SK-N-SH (cell line): ENCODE measurements around the gene DNAJB12.

ENCODE experiments used
- CHD2 ChIP-seq: fragments of 150-350 bp; IDR thresholded peaks from 2 replicates; pipeline ENCODE4 v1.6.1; 2018; ENCODE audit warnings: low read length; ENCODE audit not compliant: partially characterized antibody
- ELF1 ChIP-seq: IDR thresholded peaks from 2 replicates; pipeline ENCODE4 v1.4.0; 2012
- FOXJ3 ChIP-seq: sonication (generic); formaldehyde crosslinking; IDR thresholded peaks from 2 replicates; pipeline ENCODE4 v1.5.1; 2020; ENCODE audit warnings: mild to moderate bottlenecking, missing genetic modification reagents
- MXI1 ChIP-seq: IDR thresholded peaks from 2 replicates; pipeline ENCODE4 v1.6.1; 2012; ENCODE audit warnings: mild to moderate bottlenecking, low read depth, low read length, improper control_type of control experiment
- NFIC ChIP-seq: IDR thresholded peaks from 2 replicates; pipeline ENCODE4 v1.4.0; 2012; ENCODE audit warnings: borderline replicate concordance
- RAD21 ChIP-seq: IDR thresholded peaks from 2 replicates; pipeline ENCODE4 v1.6.1; 2012; ENCODE audit warnings: mild to moderate bottlenecking, low read length
- RCOR1 ChIP-seq: fragments of 150-350 bp; IDR thresholded peaks from 2 replicates; pipeline ENCODE4 v1.6.1; 2017; ENCODE audit warnings: antibody characterized with exemption, low read length
- RFX5 ChIP-seq: IDR thresholded peaks from 2 replicates; pipeline ENCODE4 v1.6.1; 2012; ENCODE audit warnings: mild to moderate bottlenecking, improper control_type of control experiment, low read length
- SIN3A ChIP-seq: IDR thresholded peaks from 2 replicates; pipeline ENCODE4 v1.6.1; 2012; ENCODE audit warnings: low read depth, mild to moderate bottlenecking, low read length, moderate library complexity, borderline replicate concordance
- SMC3 ChIP-seq: IDR thresholded peaks from 2 replicates; pipeline ENCODE4 v1.6.1; 2012; ENCODE audit warnings: low read depth, low read length, improper control_type of control experiment
- TAF1 ChIP-seq: IDR thresholded peaks from 2 replicates; pipeline ENCODE4 v1.6.1; 2012; ENCODE audit warnings: low read depth, mild to moderate bottlenecking, low read length, moderate library complexity, borderline replicate concordance
- YY1 ChIP-seq: IDR thresholded peaks from 2 replicates; pipeline ENCODE4 v1.4.0; 2012; ENCODE audit warnings: low read depth, mild to moderate bottlenecking
- TF ChIP-seq, protein P1 (sequence below): fragments of 200-600 bp; sonication (generic); IDR thresholded peaks from 2 replicates; pipeline ENCODE4 v1.6.1; 2017; ENCODE audit warnings: antibody characterized with exemption, mild to moderate bottlenecking, moderate library complexity
- TF ChIP-seq, protein P2 (sequence below): IDR thresholded peaks from 2 replicates; pipeline ENCODE4 v1.4.0; 2012; ENCODE audit warnings: low read depth

DNA sequence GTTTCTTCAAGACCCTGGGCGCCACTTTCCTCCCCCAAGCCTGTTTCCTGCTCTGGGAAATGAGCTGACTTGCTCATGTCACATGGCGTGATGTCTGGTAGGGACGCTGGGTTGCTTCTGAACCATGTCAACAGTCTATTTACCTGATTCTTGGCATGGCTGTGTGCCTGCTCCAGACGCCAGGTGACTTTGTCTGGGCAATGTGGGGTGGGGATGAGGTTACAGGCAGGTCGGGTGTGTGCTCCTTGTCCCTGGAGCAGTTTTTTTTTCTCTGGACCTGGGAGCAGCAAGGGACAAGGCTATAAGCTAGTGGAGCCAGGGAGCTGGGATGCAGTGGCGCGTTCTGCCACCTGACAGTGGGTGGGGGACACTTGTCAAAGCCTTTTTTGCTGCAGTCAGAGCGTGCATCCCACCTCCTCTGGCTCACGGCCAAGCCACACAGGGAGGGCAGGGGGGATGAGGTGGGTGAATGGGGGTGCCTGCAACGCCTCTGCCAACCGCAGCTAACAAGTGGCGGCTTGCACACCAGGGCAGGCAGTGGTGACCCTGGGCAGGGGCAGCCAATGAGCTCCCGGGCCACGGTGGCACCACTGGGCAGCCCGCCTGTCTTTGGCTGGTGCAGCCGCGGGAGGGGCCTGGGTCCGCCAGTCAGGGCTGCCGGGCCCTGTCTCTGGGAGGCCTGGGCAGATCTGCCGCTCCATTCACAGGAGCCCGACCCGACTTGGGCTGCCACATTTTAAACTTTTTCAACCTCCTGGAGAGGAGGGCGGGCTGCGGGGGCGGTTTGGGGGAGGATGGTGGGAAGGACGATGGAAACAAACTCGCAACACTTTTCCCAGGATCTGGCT lies 22.9 kb downstream of the DNAJB12 start:
- TF ChIP-seq SMC3 = no peak
- TF ChIP-seq CHD2 = peak; percentile 48
- TF ChIP-seq ELF1 = no peak
- TF ChIP-seq, protein P1, sequence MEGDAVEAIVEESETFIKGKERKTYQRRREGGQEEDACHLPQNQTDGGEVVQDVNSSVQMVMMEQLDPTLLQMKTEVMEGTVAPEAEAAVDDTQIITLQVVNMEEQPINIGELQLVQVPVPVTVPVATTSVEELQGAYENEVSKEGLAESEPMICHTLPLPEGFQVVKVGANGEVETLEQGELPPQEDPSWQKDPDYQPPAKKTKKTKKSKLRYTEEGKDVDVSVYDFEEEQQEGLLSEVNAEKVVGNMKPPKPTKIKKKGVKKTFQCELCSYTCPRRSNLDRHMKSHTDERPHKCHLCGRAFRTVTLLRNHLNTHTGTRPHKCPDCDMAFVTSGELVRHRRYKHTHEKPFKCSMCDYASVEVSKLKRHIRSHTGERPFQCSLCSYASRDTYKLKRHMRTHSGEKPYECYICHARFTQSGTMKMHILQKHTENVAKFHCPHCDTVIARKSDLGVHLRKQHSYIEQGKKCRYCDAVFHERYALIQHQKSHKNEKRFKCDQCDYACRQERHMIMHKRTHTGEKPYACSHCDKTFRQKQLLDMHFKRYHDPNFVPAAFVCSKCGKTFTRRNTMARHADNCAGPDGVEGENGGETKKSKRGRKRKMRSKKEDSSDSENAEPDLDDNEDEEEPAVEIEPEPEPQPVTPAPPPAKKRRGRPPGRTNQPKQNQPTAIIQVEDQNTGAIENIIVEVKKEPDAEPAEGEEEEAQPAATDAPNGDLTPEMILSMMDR = 0 out of 2 replicates have a peak, but pooled peaks have one; percentile 20
- TF ChIP-seq RAD21 = peak; percentile 27
- no peak; the same call in 1 of the 2 replicates for TF ChIP-seq RCOR1
- peak; percentile 8; the same call in 1 of the 2 replicates for TF ChIP-seq FOXJ3 (CRISPR knock-in tag)
- no peak for TF ChIP-seq SIN3A
- peak; percentile 85 for TF ChIP-seq MXI1
- TF ChIP-seq YY1 = no peak
- TF ChIP-seq, protein P2, sequence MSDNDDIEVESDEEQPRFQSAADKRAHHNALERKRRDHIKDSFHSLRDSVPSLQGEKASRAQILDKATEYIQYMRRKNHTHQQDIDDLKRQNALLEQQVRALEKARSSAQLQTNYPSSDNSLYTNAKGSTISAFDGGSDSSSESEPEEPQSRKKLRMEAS = 0 out of 2 replicates have a peak, but pooled peaks have one; percentile 20
- peak; percentile 97 for TF ChIP-seq RFX5
- TF ChIP-seq TAF1 = no peak
- TF ChIP-seq NFIC = peak; percentile 91
